ENCODE results near the gene NFE2L2. TPM values are rescaled to one million over a fixed set of nuclear protein-coding genes. Genes with fewer than 3 reads are reported as not detected.
A peak's percentile ranks its signal among the peaks of the same experiment; 100 is the strongest.

NFE2L2 gene
- total and polyA plus RNA-seq, 9 of the 15 experiments (the other 6 are each of a cell fraction or from before 2014, with no cell fraction given), result 29.3 to 120 (median 59.3) TPM

- no peak for TF ChIP-seq NBN (IDR thresholded peaks at IDR 0.05; ENCODE audit: low read depth)
- no peak for TF ChIP-seq GTF2E2 (tag; IDR thresholded peaks at IDR 0.05)
- no peak for TF ChIP-seq ZNF57 (CRISPR knock-in tag; IDR thresholded peaks at IDR 0.05)
- no peak for TF ChIP-seq POLR2A (conservative IDR thresholded peaks at IDR 0.05)
- TF ChIP-seq CBFA2T2 (conservative IDR thresholded peaks at IDR 0.05), result peak; percentile 23; the same call in 1 of the 2 replicates
- 0 out of 2 replicates have a peak, but pooled peaks have one; percentile 13 for TF ChIP-seq SMAD4 (CRISPR knock-in tag; conservative IDR thresholded peaks at IDR 0.05)
- no peak for TF ChIP-seq ZNF75A (CRISPR knock-in tag; IDR thresholded peaks at IDR 0.05)
- no peak for TF ChIP-seq YY1 (IDR thresholded peaks at IDR 0.05; ENCODE audit: borderline replicate concordance in 1 of 3, control insufficient read depth in 1 of 3, extremely low read depth in 1 of 3, insufficient read depth in 3 of 3, insufficient read length in 1 of 3, insufficient replicate concordance in 2 of 3, low read depth in 1 of 3, low read length in 2 of 3)
- TF ChIP-seq CBFA2T3 (IDR thresholded peaks at IDR 0.05), result peak; percentile 56
- no peak for TF ChIP-seq NCOR1 (IDR thresholded peaks at IDR 0.05)
- no peak for TF ChIP-seq BRF2 (IDR thresholded peaks at IDR 0.05; ENCODE audit: borderline replicate concordance, insufficient read depth, insufficient read length)
- TF ChIP-seq DPF2 (IDR thresholded peaks at IDR 0.05), result peak; percentile 71
- no peak for TF ChIP-seq TBP (optimal IDR thresholded peaks at IDR 0.05; ENCODE audit: low read depth, low read length)
- TF ChIP-seq ZBTB1 (CRISPR knock-in tag; IDR thresholded peaks at IDR 0.05; ENCODE audit: borderline replicate concordance, low read depth), result no peak
- TF ChIP-seq SRF (CRISPR knock-in tag; IDR thresholded peaks at IDR 0.05), result no peak
Measured at GRCh38 chr2:177285892-177286715, 21.6 kb upstream of the NFE2L2 start (continued).

Data from K562 (cell line).